Endometrial microvascular endothelial cells (primary cell): ENCODE data around the gene CDH13. TPM values are rescaled to one million over a fixed set of nuclear protein-coding genes. Genes with fewer than 3 reads are reported as not detected.

Experiments
- in situ Hi-C: cut with HindIII; loops from 2 replicates; pipeline ENCODE4 v1.10.0; 2017; ENCODE audit warnings: low sequenced_read_pairs, low pct_unique_long_range_greater_than_20kb; ENCODE audit errors: inconsistent ontology term
- total RNA-seq: library from RNA; depleted of rRNA; stranded (reverse); fragments of >200 nt; gene quantifications from one replicate; pipeline ENCODE4 v1.2.3, GENCODE V29; 2015; ENCODE audit errors: inconsistent ontology term

The CDH13 gene
- total RNA-seq, 1 donor from 2014 or later = 75.5 TPM

GRCh38 chr16:83626676-83627075, 999.9 kb downstream of the CDH13 start:
- in situ Hi-C loops = no loop called here

DNA sequence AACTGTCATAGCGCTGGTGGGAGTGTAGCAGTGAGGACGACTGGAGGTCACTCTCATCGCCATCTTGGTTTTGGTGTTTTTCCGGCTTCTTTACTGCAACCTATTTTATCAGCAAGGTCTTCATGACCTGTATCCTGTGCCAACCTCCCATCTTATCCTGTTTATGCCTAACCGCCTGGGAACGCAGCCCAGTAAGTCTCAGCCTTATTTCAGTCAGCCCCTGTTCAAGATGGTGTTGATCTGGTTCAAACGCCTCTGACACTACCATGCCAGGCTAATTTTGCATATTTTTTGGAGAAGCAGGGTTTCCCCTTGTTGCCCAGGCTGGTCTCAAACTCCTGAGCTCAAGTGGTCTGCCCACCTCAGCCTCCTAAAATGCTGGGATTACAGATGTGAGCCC, 1001.2 kb downstream of the CDH13 start:
- in situ Hi-C loops = no loop called here

- in situ Hi-C loops = no loop called here
These were observed 1002.7 kb downstream of the CDH13 start for GRCh38 chr16:83629426-83629825.

- in situ Hi-C loops = no loop called here
These were observed 1003.1 kb downstream of the CDH13 start for GRCh38 chr16:83629836-83630235.

GRCh38 chr16:83630979-83631378, 1004.2 kb downstream of the CDH13 start:
- in situ Hi-C loops = no loop called here

DNA sequence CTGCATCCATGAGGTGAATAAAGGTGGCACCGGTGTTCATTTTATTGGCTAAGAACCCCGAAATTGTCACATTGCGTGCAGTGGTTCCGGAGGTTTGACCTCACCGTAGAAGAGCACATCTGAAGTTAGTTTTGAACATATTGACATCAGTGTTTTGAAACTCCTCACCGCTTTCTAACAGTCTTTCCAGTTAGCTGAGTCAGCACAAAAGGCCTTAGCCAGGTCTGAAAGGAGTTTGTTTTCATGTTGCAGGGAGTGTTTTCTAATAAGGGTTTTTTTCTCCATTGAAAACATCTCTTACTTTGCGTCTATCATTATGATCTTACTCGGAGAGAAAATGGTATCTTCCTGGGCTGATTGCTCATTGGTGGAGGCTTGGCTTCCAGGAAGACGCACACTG, 1006.5 kb downstream of the CDH13 start:
- in situ Hi-C loops = no loop called here

DNA sequence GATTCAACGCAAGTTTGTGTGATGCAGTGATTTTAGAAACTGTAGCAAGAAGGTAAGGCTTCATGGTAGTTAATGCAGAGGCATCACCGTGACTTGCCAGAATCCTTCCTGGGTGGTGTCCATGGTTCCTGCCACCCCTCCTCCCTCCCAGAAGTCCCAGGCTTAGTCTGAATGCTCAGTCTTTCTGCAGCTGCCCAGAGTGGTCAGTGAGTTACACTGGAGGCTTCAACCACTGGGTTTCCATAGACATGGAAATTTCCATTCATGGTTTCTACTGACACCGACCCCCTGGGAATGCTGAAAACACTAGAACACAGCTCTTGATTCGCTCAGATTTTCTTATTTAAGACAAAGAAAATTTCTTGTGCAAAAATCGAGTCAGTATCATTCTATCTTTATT, 1021.6 kb downstream of the CDH13 start:
- in situ Hi-C loops = no loop called here

DNA sequence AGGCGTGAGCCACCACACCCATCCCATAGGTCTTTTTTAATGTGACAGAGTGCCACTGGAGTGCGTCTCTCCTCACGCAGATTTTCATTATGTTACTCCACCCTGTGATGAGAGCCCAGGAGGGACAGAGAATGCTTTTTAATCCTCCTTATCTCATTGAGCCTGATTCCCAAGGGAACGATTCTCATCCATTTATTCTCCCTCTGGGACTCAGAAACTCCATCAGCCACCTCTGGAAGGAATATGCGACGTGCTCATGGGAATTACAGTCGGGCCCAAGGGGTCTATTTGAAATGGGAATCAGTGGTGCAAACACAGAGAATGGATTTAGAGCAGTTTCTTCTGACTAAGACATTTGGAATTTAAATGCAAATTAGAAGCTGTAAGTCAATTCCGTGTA, 1025.1 kb downstream of the CDH13 start:
- in situ Hi-C loops = no loop called here

GRCh38 chr16:83652943-83653342, 1026.2 kb downstream of the CDH13 start:
- in situ Hi-C loops = no loop called here

DNA sequence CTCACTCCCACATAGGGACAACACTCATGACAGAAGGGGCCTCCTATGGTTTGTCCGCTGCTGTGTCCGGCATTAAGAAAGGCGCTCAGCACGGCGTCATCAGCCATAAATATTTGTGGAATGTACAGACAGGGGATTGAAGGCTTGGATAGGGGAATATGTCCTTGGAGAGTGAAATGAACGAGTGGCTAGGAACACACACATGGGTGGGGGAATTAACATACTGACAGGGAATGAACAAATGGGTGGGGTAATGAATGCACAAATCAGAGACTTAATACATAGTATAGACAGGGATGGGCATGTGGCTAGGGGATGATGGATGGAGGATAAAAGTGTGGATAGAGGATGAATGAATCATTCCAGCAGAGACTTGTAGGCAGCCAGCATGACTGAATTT, 1027.0 kb downstream of the CDH13 start:
- in situ Hi-C loops = no loop called here

GRCh38 chr16:83660282-83660681, 1033.5 kb downstream of the CDH13 start:
- in situ Hi-C loops = no loop called here

- in situ Hi-C loops = no loop called here
These were observed 1034.9 kb downstream of the CDH13 start for GRCh38 chr16:83661656-83662055.

DNA sequence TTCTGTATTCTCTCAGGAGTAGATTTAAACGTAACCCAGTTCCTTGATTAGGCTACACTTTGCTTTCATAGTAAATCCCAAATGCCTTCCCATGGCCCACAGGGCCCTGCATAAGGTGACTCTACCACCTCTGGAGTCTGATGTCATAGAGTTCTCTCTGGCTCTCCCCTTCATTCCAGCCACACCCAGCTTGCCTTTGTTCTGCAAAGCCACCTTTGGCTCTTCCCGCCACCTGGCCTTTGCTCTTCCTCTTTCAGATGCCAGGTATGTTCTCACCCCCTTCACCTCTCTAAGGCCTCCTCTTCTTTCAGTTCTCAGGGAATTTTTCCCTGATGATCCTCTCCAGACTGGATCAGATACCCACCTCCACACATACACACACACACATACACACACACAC, 1039.7 kb downstream of the CDH13 start:
- in situ Hi-C loops = no loop called here

DNA sequence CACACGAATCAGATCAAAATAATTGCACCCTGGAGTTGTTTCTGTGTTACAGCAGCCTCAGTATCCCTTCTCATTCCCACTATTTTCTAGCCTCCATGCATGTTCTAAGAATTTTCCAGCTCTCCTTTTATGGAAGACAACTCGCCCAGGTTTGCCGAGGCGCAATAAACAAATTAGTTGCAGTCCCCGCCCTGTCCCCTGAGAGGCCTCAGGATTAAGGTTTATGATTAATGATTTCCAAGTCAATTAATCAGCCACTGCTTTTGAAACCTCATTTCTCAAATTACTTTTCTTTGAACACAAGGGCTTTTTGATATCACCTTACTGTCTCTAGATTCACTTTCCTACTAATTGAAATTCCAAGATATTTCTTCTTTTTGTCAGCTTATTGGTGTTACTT, 1042.7 kb downstream of the CDH13 start:
- in situ Hi-C loops = no loop called here

GRCh38 chr16:83674931-83675535, 1048.3 kb downstream of the CDH13 start:
- in situ Hi-C loops = no loop called here

GRCh38 chr16:83676086-83676485, 1049.3 kb downstream of the CDH13 start:
- in situ Hi-C loops = no loop called here

DNA sequence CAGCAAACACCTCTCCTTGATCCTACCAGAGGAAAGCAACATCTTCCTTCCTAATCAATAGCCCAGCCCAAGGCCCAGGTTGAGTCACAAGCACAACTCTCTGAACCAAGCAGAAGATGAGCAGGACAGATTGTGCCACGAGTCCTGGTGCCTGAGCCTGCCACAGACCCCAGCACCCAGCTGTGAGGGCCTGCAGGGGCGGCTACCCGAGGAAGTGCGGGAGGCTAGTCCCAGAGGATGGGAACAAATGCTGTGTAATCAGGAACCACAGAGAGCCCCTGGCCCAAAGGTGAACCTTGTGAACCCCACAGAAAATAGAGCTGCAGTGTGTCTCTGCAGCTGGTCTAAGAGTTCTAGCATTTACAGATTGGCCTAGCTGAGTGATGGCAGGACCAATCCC, 1054.2 kb downstream of the CDH13 start:
- in situ Hi-C loops = no loop called here

DNA sequence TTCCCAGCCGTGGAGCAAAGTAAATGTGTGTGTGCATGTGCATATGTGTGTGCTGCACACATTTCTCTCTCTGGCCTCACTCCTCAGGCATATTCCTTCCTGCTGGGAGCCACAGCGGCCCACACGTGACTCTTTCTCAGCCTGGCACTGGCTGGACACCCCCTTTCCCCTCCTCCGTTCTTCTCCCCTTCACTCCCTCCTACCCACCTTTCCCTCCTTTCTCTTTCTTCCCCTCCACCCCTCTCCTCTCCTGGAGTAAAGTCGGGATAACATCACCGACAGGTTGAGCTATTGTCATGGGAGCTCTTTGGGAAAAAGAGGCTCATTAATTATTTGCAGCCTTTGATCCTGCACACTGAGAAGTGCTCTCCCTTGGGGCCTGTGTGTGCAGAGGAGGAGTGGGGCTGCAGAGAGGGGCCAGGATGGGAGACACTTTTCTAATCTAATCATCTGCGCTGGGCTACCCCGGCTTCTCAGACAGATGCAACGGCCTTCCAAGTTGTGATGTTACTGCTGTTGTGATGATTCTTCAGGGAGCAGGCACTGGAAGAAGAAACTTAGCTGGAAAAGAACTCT, 1054.7 kb downstream of the CDH13 start:
- in situ Hi-C loops = no loop called here

GRCh38 chr16:83682116-83682867, 1055.5 kb downstream of the CDH13 start:
- in situ Hi-C loops = no loop called here

GRCh38 chr16:83682868-83683235, 1056.1 kb downstream of the CDH13 start:
- in situ Hi-C loops = no loop called here
